Adrenal gland (tissue), 5 donors: ENCODE data around the gene ZNF358.

Experiments used
- CTCF ChIP-seq, 6 experiments: fragments of 450-650 bp in 4 of 6; fragments of 200-600 bp in 2 of 6; sonication (generic) in 1 of 6; IDR thresholded peaks; 1 replicate in 5 of 6; 2 replicates in 1 of 6; pipeline versions ENCODE4 v1.5.1 to v1.8.0; 2016 to 2021; ENCODE audit warnings: antibody characterized with exemption in 6 of 6, mild to moderate bottlenecking in 2 of 6, moderate library complexity in 1 of 6
- POLR2A ChIP-seq, 2 donors: fragments of 450-650 bp; IDR thresholded peaks; one replicate each; pipeline ENCODE4 v1.6.1; 2017; ENCODE audit warnings: antibody characterized with exemption in 2 of 2, mild to moderate bottlenecking in 2 of 2, moderate library complexity in 1 of 2
- donor health status: DM: no; HTN: no; CAD: no.

GRCh38 chr19:7492558-7492957, 23.3 kb upstream of the ZNF358 start:
- no peak for TF ChIP-seq CTCF (IDR thresholded peaks at IDR 0.05)
- no peak for TF ChIP-seq POLR2A (IDR thresholded peaks at IDR 0.05)
